AG10803 (cell line): ENCODE data around the gene EMD.
"Not testable (repeated sequence)": the region's sequence is repeated elsewhere in the genome, so short reads cannot be mapped to it uniquely, and the experiment has no call there.

Experiments used
- DNase-seq: peaks from one replicate; pipeline ENCODE4 v3.0.0; 2010; ENCODE audit warnings: low read depth
- H3K4me3 ChIP-seq: 2 replicates; pipeline ENCODE4 v1.5.1; 2011; ENCODE audit warnings: mild to moderate bottlenecking, low read length, control low read depth
- CTCF ChIP-seq: conservative IDR thresholded peaks from 2 replicates; pipeline ENCODE4 v1.5.1; 2011; ENCODE audit warnings: mild to moderate bottlenecking, low read length, control low read depth, inconsistent platforms

The EMD gene

GRCh38 chrX:154380153-154380552 is 1.1 kb downstream of the EMD start:
- no peak for TF ChIP-seq CTCF
- H3K4me3 ChIP-seq = peak overlapping the region; percentile 74
- no peak for DNase-seq

- DNase-seq = no peak
- no peak for TF ChIP-seq CTCF
- H3K4me3 ChIP-seq = peak overlapping the region; percentile 74
These were observed 1.7 kb downstream of the EMD start for GRCh38 chrX:154380787-154381186.

GRCh38 chrX:154381271-154381670 is 2.2 kb downstream of the EMD start:
- no peak overlapping the region for H3K4me3 ChIP-seq
- no peak for TF ChIP-seq CTCF
- no peak for DNase-seq

GRCh38 chrX:154382483-154383069 is 3.5 kb downstream of the EMD start:
- DNase-seq = no peak
- no peak for TF ChIP-seq CTCF
- no peak overlapping the region for H3K4me3 ChIP-seq

GRCh38 chrX:154383359-154384283 is 4.5 kb downstream of the EMD start:
- DNase-seq = no peak
- no peak overlapping the region for H3K4me3 ChIP-seq
- TF ChIP-seq CTCF = no peak

GRCh38 chrX:154384284-154384892 is 5.3 kb downstream of the EMD start:
- peak; percentile 38 for TF ChIP-seq CTCF
- DNase-seq = no peak
- no peak overlapping the region for H3K4me3 ChIP-seq

GRCh38 chrX:154388094-154388493 is 9.0 kb downstream of the EMD start:
- not testable (repeated sequence) for H3K4me3 ChIP-seq, DNase-seq

GRCh38 chrX:154388649-154389048 is 9.6 kb downstream of the EMD start:
- not testable (repeated sequence) for H3K4me3 ChIP-seq

GRCh38 chrX:154389812-154390747 is 11.0 kb downstream of the EMD start:
- DNase-seq, H3K4me3 ChIP-seq: not testable (repeated sequence)

More at GRCh38 chrX:154388649-154389048, 9.6 kb downstream of the EMD start:
- not testable (repeated sequence) for DNase-seq

GRCh38 chrX:154396363-154396762 is 17.3 kb downstream of the EMD start:
- DNase-seq, H3K4me3 ChIP-seq: not testable (repeated sequence)
